Neural progenitor cell (in vitro differentiated cells): ENCODE measurements around the gene AKT1.

Source experiments
- EZH2 ChIP-seq: fragments of 200-600 bp; sonication (generic); IDR thresholded peaks from 2 replicates; pipeline ENCODE4 v1.6.1; 2017; ENCODE audit warnings: antibody characterized with exemption, mild to moderate bottlenecking, moderate library complexity
- EZH2phosphoT487 ChIP-seq: fragments of 200-600 bp; sonication (generic); IDR thresholded peaks from 2 replicates; pipeline ENCODE4 v1.6.1; 2017; ENCODE audit warnings: antibody characterized with exemption
- TF ChIP-seq, protein P1 (sequence below): fragments of 200-600 bp; sonication (generic); IDR thresholded peaks from 2 replicates; pipeline ENCODE4 v1.5.1; 2017; ENCODE audit warnings: antibody characterized with exemption, mild to moderate bottlenecking

DNA sequence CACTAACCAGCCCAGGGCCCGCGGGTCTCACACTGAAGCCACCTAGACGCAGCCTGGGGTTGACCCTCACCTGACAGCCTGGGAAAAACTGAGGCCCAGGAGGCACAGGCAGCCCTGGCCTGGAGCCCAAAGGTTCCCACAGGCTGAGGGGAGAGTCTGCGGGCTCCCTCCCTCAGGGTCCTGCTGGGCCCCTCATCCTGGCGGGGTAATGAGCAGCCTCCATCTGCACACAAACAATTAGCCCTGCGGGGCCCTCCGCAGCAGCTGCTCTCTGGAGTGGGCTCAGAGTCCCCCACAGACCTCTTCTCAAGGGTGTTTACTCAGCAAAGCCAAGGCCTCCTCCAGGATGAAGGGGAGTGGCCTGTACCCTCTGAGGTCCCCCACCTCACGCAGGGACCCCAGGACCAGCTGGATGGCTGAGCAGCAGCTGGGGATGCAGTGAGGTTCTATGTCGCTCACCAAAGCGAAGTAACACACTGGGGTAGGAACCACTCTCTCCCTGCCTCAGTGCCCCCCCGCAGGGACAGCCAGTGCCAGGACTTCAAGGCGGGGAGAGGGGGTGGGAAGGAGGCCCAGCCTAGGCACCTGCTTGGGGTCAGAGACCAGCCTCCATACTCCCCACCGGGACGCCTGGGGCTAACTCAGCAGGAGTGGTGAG lies 7.3 kb downstream of the AKT1 start:
- TF ChIP-seq, protein P1, sequence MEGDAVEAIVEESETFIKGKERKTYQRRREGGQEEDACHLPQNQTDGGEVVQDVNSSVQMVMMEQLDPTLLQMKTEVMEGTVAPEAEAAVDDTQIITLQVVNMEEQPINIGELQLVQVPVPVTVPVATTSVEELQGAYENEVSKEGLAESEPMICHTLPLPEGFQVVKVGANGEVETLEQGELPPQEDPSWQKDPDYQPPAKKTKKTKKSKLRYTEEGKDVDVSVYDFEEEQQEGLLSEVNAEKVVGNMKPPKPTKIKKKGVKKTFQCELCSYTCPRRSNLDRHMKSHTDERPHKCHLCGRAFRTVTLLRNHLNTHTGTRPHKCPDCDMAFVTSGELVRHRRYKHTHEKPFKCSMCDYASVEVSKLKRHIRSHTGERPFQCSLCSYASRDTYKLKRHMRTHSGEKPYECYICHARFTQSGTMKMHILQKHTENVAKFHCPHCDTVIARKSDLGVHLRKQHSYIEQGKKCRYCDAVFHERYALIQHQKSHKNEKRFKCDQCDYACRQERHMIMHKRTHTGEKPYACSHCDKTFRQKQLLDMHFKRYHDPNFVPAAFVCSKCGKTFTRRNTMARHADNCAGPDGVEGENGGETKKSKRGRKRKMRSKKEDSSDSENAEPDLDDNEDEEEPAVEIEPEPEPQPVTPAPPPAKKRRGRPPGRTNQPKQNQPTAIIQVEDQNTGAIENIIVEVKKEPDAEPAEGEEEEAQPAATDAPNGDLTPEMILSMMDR, result no peak
- no peak for TF ChIP-seq EZH2
- no peak for TF ChIP-seq EZH2phosphoT487
